ENCODE data around the gene ZDHHC22.

ZDHHC22 gene

GRCh38 chr14:77107228-77107627 is 34.4 kb downstream of the ZDHHC22 start:
- no peak for DNase-seq
- Histone ChIP-seq H2BK5ac (ENCODE audit: low read depth, low read length, poor library complexity, severe bottlenecking) (no peak overlapping the region), H2BK120ac (ENCODE audit: low read depth, low read length) (no peak overlapping the region), H3K23ac (ENCODE audit: low read length in 2 of 2) (no peak overlapping the region), H2AK5ac (ENCODE audit: low read length, severe bottlenecking) (no peak overlapping the region), H3K27ac (ENCODE audit: low read length, poor library complexity, severe bottlenecking) (no peak overlapping the region), H2AFZ (ENCODE audit: low read depth, low read length) (no peak overlapping the region), H3K27me3 (ENCODE audit: control insufficient read depth in 1 of 2, insufficient read depth in 1 of 2, low read length in 2 of 2) (no peaks in the 10 kb centered on the region), H3K4me3 (ENCODE audit: insufficient read depth in 1 of 2, low read depth in 1 of 2, low read length in 2 of 2) (no peak overlapping the region), H4K91ac (ENCODE audit: low read length) (no peak overlapping the region), H4K8ac (ENCODE audit: low read length) (no peak overlapping the region), H3K14ac (ENCODE audit: low read length in 2 of 2) (no peak overlapping the region), H3K4me1 (ENCODE audit: control insufficient read depth, insufficient read depth, low read depth, low read length) (no peaks in the 10 kb centered on the region), H3K4ac (ENCODE audit: low read depth in 1 of 2, low read length in 2 of 2) (no peak overlapping the region), H3K79me1 (replicated peaks; ENCODE audit: low read length, poor library complexity, severe bottlenecking) (peaks cover 23% of the 10 kb centered on the region), H2BK12ac (ENCODE audit: low read length in 2 of 2) (no peak overlapping the region), H3K36me3 (ENCODE audit: control insufficient read depth in 1 of 2, insufficient read depth in 2 of 2, low read depth in 1 of 2, low read length in 2 of 2) (peaks cover 5 to 52% of the 10 kb centered on the region in 2 experiments), H3K18ac (ENCODE audit: low read depth in 1 of 2, low read length in 2 of 2) (no peak overlapping the region), H3K9me3 (ENCODE audit: control insufficient read depth, low read length) (no peaks in the 10 kb centered on the region), H2BK15ac (ENCODE audit: low read depth, poor library complexity, severe bottlenecking) (no peak overlapping the region), H3K9ac (ENCODE audit: low read length) (no peak overlapping the region), H3K4me2 (ENCODE audit: low read length, poor library complexity, severe bottlenecking) (no peak overlapping the region)
- 71% methylated on average over 2 of the region's 2 CpGs for WGBS

GRCh38 chr14:77106666-77107065 is 34.9 kb downstream of the ZDHHC22 start:
- H2BK120ac ChIP-seq (ENCODE audit: low read depth, low read length), result no peak overlapping the region
- H2AFZ ChIP-seq (ENCODE audit: low read depth, low read length), result no peak overlapping the region
- H2BK5ac ChIP-seq (ENCODE audit: low read depth, low read length, poor library complexity, severe bottlenecking), result no peak overlapping the region
- no peak overlapping the region for H2AK5ac ChIP-seq (ENCODE audit: low read length, severe bottlenecking)
- no peak overlapping the region for H2BK12ac ChIP-seq (ENCODE audit: low read length in 2 of 2)
- H3K23ac ChIP-seq (ENCODE audit: low read length in 2 of 2), result no peak overlapping the region
- peaks cover 5 to 46% of the 10 kb centered on the region in 2 experiments for H3K36me3 ChIP-seq (ENCODE audit: control insufficient read depth in 1 of 2, insufficient read depth in 2 of 2, low read depth in 1 of 2, low read length in 2 of 2)
- no peak overlapping the region for H3K27ac ChIP-seq (ENCODE audit: low read length, poor library complexity, severe bottlenecking)
- H3K4me1 ChIP-seq (ENCODE audit: control insufficient read depth, insufficient read depth, low read depth, low read length), result no peaks in the 10 kb centered on the region
- no peaks in the 10 kb centered on the region for H3K9me3 ChIP-seq (ENCODE audit: control insufficient read depth, low read length)
- no peak overlapping the region for H4K91ac ChIP-seq (ENCODE audit: low read length)
- H3K9ac ChIP-seq (ENCODE audit: low read length), result no peak overlapping the region
- no peak overlapping the region for H2BK15ac ChIP-seq (ENCODE audit: low read depth, poor library complexity, severe bottlenecking)
- H3K4ac ChIP-seq (ENCODE audit: low read depth in 1 of 2, low read length in 2 of 2), result no peak overlapping the region
- 98% methylated on average over 3 of the region's 3 CpGs for WGBS
- no peak overlapping the region for H3K18ac ChIP-seq (ENCODE audit: low read depth in 1 of 2, low read length in 2 of 2)
- no peak overlapping the region for H3K4me2 ChIP-seq (ENCODE audit: low read length, poor library complexity, severe bottlenecking)
- H3K14ac ChIP-seq (ENCODE audit: low read length in 2 of 2), result no peak overlapping the region
- no peak overlapping the region for H4K8ac ChIP-seq (ENCODE audit: low read length)
- H3K79me1 ChIP-seq (replicated peaks; ENCODE audit: low read length, poor library complexity, severe bottlenecking), result peaks cover 23% of the 10 kb centered on the region
- H3K4me3 ChIP-seq (ENCODE audit: insufficient read depth in 1 of 2, low read depth in 1 of 2, low read length in 2 of 2), result no peak overlapping the region
- no peaks in the 10 kb centered on the region for H3K27me3 ChIP-seq (ENCODE audit: control insufficient read depth in 1 of 2, insufficient read depth in 1 of 2, low read length in 2 of 2)
- DNase-seq, result no peak

DNA sequence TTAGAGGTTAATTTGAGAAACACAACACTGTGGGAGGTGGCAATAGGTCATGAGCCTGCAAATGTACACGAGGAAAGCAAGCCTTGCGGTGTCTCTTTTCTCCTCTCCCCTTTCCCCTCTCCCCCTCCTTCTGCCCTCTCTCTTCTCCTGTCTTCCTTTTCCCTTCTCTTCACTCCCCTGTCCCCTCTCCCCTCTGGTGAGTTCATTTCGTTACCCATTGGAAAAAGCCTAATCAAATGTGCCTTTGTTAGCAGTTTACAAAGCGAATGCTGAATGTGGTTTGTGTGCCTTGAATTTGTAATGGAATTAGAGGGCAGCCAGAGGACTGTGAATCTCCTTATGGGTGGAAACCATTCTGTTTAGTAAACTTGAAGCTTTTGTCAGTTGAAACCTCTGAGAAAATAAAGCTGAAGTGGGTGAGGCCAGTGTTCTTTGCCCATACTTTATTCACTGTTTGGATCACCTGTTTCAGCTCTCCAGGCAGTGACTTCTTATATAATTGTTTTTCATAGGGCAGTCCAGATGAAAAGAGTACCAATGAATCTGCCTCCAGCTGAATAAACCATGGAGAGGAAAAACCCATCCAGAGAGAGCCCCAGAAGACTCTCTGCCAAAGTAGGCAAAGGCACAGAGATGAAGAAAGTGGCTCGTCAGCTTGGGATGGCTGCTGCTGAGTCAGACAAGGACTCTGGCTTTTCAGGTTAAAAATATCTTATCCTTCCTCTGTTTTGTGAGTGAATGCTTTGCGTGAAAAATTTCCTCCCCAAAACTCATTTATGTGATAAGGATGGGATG is 36.2 kb downstream of the ZDHHC22 start:
- no peak overlapping the region for H3K9ac ChIP-seq (ENCODE audit: low read length)
- 70% methylated on average over 5 of the region's 6 CpGs for WGBS
- H4K8ac ChIP-seq (ENCODE audit: low read length), result no peak overlapping the region
- no peak overlapping the region for H2BK5ac ChIP-seq (ENCODE audit: low read depth, low read length, poor library complexity, severe bottlenecking)
- no peaks in the 10 kb centered on the region for H3K27me3 ChIP-seq (ENCODE audit: control insufficient read depth in 1 of 2, insufficient read depth in 1 of 2, low read length in 2 of 2)
- peaks cover 25% of the 10 kb centered on the region for H3K79me1 ChIP-seq (replicated peaks; ENCODE audit: low read length, poor library complexity, severe bottlenecking)
- no peaks in the 10 kb centered on the region for H3K4me1 ChIP-seq (ENCODE audit: control insufficient read depth, insufficient read depth, low read depth, low read length)
- H3K18ac ChIP-seq (ENCODE audit: low read depth in 1 of 2, low read length in 2 of 2), result no peak overlapping the region
- H2BK120ac ChIP-seq (ENCODE audit: low read depth, low read length), result no peak overlapping the region
- no peak overlapping the region for H3K27ac ChIP-seq (ENCODE audit: low read length, poor library complexity, severe bottlenecking)
- H3K4ac ChIP-seq (ENCODE audit: low read depth in 1 of 2, low read length in 2 of 2), result no peak overlapping the region
- H3K4me2 ChIP-seq (ENCODE audit: low read length, poor library complexity, severe bottlenecking), result no peak overlapping the region
- no peak overlapping the region for H2AFZ ChIP-seq (ENCODE audit: low read depth, low read length)
- H3K23ac ChIP-seq (ENCODE audit: low read length in 2 of 2), result no peak overlapping the region
- no peak overlapping the region for H2BK12ac ChIP-seq (ENCODE audit: low read length in 2 of 2)
- H2AK5ac ChIP-seq (ENCODE audit: low read length, severe bottlenecking), result no peak overlapping the region
- H3K14ac ChIP-seq (ENCODE audit: low read length in 2 of 2), result no peak overlapping the region
- H3K36me3 ChIP-seq (ENCODE audit: control insufficient read depth in 1 of 2, insufficient read depth in 2 of 2, low read depth in 1 of 2, low read length in 2 of 2), result peaks cover 3 to 44% of the 10 kb centered on the region in 2 experiments
- no peak overlapping the region for H3K4me3 ChIP-seq (ENCODE audit: insufficient read depth in 1 of 2, low read depth in 1 of 2, low read length in 2 of 2)
- DNase-seq, result no peak
- no peaks in the 10 kb centered on the region for H3K9me3 ChIP-seq (ENCODE audit: control insufficient read depth, low read length)
- H2BK15ac ChIP-seq (ENCODE audit: low read depth, poor library complexity, severe bottlenecking), result no peak overlapping the region
- no peak overlapping the region for H4K91ac ChIP-seq (ENCODE audit: low read length)

DNA sequence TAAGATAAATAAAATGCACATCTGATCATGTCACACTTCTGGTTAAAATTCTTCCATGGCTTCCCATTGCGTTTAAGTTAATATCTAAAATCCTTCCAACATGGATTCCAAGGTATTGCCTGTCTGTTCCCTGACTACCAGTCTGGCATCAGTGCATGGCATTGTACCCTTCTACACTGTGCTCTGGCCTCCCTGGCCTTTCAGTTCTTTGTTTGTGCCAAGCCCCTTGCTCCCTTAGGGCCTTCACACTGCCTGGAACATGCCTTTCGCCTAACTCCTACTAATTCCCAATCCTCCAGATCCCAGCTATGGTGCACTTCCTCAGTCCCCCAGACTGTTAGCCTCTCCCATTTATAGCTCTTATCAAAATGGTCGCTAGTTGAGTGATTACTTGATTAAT is 37.2 kb downstream of the ZDHHC22 start:
- H2BK12ac ChIP-seq (ENCODE audit: low read length in 2 of 2), result no peak overlapping the region
- no peak overlapping the region for H3K14ac ChIP-seq (ENCODE audit: low read length in 2 of 2)
- no peaks in the 10 kb centered on the region for H3K4me1 ChIP-seq (ENCODE audit: control insufficient read depth, insufficient read depth, low read depth, low read length)
- 95% methylated on average over 3 of the region's 3 CpGs for WGBS
- H4K8ac ChIP-seq (ENCODE audit: low read length), result no peak overlapping the region
- H2BK120ac ChIP-seq (ENCODE audit: low read depth, low read length), result no peak overlapping the region
- H3K27me3 ChIP-seq (ENCODE audit: control insufficient read depth in 1 of 2, insufficient read depth in 1 of 2, low read length in 2 of 2), result no peaks in the 10 kb centered on the region
- DNase-seq, result no peak
- H2BK5ac ChIP-seq (ENCODE audit: low read depth, low read length, poor library complexity, severe bottlenecking), result no peak overlapping the region
- no peak overlapping the region for H2BK15ac ChIP-seq (ENCODE audit: low read depth, poor library complexity, severe bottlenecking)
- H3K18ac ChIP-seq (ENCODE audit: low read depth in 1 of 2, low read length in 2 of 2), result no peak overlapping the region
- H3K27ac ChIP-seq (ENCODE audit: low read length, poor library complexity, severe bottlenecking), result no peak overlapping the region
- H3K23ac ChIP-seq (ENCODE audit: low read length in 2 of 2), result no peak overlapping the region
- no peaks in the 10 kb centered on the region for H3K9me3 ChIP-seq (ENCODE audit: control insufficient read depth, low read length)
- H2AFZ ChIP-seq (ENCODE audit: low read depth, low read length), result no peak overlapping the region
- no peak overlapping the region for H3K4ac ChIP-seq (ENCODE audit: low read depth in 1 of 2, low read length in 2 of 2)
- H3K9ac ChIP-seq (ENCODE audit: low read length), result no peak overlapping the region
- H3K4me3 ChIP-seq (ENCODE audit: insufficient read depth in 1 of 2, low read depth in 1 of 2, low read length in 2 of 2), result no peak overlapping the region
- peaks cover 25% of the 10 kb centered on the region for H3K79me1 ChIP-seq (replicated peaks; ENCODE audit: low read length, poor library complexity, severe bottlenecking)
- no peak overlapping the region for H2AK5ac ChIP-seq (ENCODE audit: low read length, severe bottlenecking)
- no peak overlapping the region for H4K91ac ChIP-seq (ENCODE audit: low read length)
- no peak overlapping the region for H3K4me2 ChIP-seq (ENCODE audit: low read length, poor library complexity, severe bottlenecking)
- H3K36me3 ChIP-seq (ENCODE audit: control insufficient read depth in 1 of 2, insufficient read depth in 2 of 2, low read depth in 1 of 2, low read length in 2 of 2), result peaks cover 0 to 35% of the 10 kb centered on the region in 2 experiments

Data from mesenchymal stem cell (in vitro differentiated cells and primary cell).